Fibroblast of pulmonary artery (primary cell): ENCODE data around the gene RYR3.
A peak's percentile ranks its signal among the peaks of the same experiment; 100 is the strongest.

Experiments
- DNase-seq: peaks from one replicate; pipeline ENCODE4 v3.0.0-alpha.2; 2010; ENCODE audit warnings: low read depth
- H3K4me3 ChIP-seq: replicated peaks from 2 replicates; pipeline ENCODE4 v1.5.1; 2011; ENCODE audit warnings: low read depth, mild to moderate bottlenecking, control low read depth, low read length, moderate library complexity
- CTCF ChIP-seq: IDR thresholded peaks from 2 replicates; pipeline ENCODE4 v1.5.1; 2011; ENCODE audit warnings: mild to moderate bottlenecking, control low read depth, low read length, inconsistent platforms; ENCODE audit errors: missing control alignments

RYR3 gene

GRCh38 chr15:33283576-33283975 is 27.2 kb upstream of the RYR3 start:
- H3K4me3 ChIP-seq = no peak overlapping the region
- no peak for DNase-seq
- no peak for TF ChIP-seq CTCF

DNA sequence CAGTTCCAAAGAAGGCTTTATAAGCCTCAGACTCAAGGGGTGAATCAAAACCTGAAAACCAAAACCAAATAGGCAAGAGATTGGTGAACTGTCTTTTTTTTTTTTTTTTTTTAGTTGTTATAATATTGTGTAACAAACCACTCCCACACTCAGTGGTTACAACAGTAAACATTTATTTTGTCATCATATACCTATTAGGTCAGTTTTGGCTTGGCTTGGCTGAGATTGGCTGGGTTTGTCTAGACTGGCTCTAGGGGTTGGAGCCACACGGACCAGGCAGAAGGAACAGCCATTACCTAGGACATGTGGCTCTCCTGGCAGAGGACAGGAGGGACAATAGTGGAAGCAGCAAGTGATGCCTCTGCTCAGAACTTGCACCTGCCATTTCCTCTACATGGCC is 26.4 kb upstream of the RYR3 start:
- H3K4me3 ChIP-seq = no peak overlapping the region
- no peak for TF ChIP-seq CTCF
- DNase-seq = no peak

DNA sequence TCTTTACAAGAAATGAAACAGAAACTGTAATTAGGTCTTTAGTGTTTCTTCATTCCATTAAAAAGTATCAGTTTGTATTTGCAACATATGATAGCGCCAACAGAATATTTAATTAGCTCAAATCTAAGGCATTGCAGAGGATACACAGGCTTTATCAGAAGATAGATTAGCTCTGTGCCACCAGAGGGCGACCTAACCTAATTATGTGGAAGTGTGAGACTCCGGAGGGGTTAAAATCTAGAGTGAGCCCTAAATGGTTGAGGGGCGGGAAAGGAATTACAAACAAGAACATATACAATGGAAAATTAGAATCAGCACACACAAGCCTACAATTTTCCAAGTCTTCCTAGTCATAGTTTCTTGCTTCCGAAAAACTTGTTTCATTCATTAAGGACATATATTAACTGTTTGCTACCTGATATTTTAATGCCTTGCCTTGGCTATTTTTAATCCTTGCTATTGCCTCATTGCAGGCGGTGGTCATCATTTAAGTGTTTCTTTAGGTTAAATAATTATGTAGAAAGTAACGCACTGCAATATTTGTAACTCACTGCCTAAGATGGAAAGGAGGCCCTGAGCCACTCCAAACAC is 18.0 kb upstream of the RYR3 start:
- peak; percentile 69 for DNase-seq
- peak; percentile 73 for TF ChIP-seq CTCF
- H3K4me3 ChIP-seq = no peak overlapping the region

DNA sequence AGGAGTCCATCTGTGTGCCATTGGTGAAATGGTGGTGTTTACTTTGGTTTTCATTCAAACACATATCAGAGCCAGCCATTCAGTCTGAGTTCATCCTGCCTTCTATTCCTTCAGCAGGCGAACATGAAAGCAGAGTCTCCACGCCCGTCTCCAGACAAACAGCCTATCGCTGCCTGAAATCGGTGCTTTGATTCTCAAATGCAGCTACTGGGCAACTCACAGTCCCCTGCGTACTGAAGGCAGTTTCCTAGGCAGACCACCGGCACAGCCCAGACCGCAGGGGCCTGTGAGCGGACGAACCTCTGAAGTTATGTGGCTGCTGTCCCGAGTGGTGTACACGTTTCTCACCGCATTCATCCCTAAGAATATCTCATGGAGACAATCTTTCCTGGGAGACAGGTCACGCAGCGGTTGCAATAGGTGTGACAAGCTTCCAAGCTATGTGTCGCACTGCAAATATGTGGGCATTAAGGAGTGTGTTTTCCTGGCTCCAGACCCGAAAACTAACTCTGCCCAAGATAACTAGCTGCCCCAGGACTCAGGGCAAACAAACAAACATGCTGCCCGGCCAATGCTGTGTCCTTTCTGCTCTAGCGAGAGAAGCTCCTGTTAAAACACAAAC is 16.9 kb upstream of the RYR3 start:
- no peak for TF ChIP-seq CTCF
- no peak overlapping the region for H3K4me3 ChIP-seq
- DNase-seq = peak; percentile 14

GRCh38 chr15:33296050-33296449 is 14.7 kb upstream of the RYR3 start:
- TF ChIP-seq CTCF = no peak
- no peak overlapping the region for H3K4me3 ChIP-seq
- DNase-seq = no peak

- no peak for TF ChIP-seq CTCF
- H3K4me3 ChIP-seq = no peak overlapping the region
- no peak for DNase-seq
Measured at GRCh38 chr15:33296856-33297255, 13.9 kb upstream of the RYR3 start.

DNA sequence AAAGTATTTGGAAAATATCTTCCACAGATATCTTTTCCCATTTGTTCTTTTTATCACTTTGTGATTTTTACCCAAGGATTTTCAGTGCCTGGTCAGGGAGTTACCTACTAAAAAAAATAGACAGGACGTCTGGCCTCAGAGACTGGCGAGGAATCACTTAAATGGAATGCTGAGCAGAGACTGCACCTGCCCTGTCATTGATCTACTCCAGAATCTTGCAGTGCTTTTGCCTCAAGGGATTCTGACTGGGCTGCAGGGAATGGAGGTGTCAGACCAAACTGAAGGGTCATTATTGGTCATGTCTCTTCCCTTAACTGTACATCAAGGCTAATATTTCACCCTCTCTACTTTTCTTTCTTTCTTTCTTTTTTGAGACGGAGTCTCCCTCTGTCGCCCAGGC is 12.1 kb upstream of the RYR3 start:
- H3K4me3 ChIP-seq = no peak overlapping the region
- no peak for DNase-seq
- no peak for TF ChIP-seq CTCF
